ACC112 (cell line): ENCODE data around the gene FSTL4.

Experiments used
- H2AFZ ChIP-seq: fragments of 200-600 bp; sonication (generic); one replicate; pipeline ENCODE4 v1.6.0; 2017; ENCODE audit warnings: antibody characterized with exemption, low read length; ENCODE audit not compliant: unreplicated experiment
- H3K27ac ChIP-seq: fragments of 200-600 bp; sonication (generic); 2 replicates; pipeline ENCODE4 v1.5.1; 2014; ENCODE audit warnings: low read depth, mild to moderate bottlenecking, antibody characterized with exemption, low read length, moderate library complexity
- H3K27me3 ChIP-seq: fragments of 200-600 bp; sonication (generic); 2 replicates; pipeline ENCODE4 v1.6.1; 2014; ENCODE audit warnings: mild to moderate bottlenecking, antibody characterized with exemption, low read length, moderate library complexity, mixed read lengths; ENCODE audit not compliant: insufficient read depth
- H3K36me3 ChIP-seq: fragments of 200-600 bp; sonication (generic); 2 replicates; pipeline ENCODE4 v1.6.1; 2016; ENCODE audit warnings: mild to moderate bottlenecking, antibody characterized with exemption, low read length, moderate library complexity, mixed read lengths; ENCODE audit not compliant: insufficient read depth
- H3K4me1 ChIP-seq: fragments of 200-600 bp; sonication (generic); one replicate; pipeline ENCODE4 v1.6.1; 2016; ENCODE audit warnings: low read length, mixed read lengths; ENCODE audit not compliant: insufficient read depth, unreplicated experiment, control insufficient read depth
- H3K4me3 ChIP-seq: fragments of 200-600 bp; sonication (generic); 2 replicates; pipeline ENCODE4 v1.5.1; 2014; ENCODE audit warnings: mild to moderate bottlenecking, low read depth, low read length
- H3K79me2 ChIP-seq: fragments of 200-600 bp; sonication (generic); one replicate; pipeline ENCODE4 v1.6.0; 2016; ENCODE audit warnings: low read length; ENCODE audit not compliant: control insufficient read depth, unreplicated experiment, insufficient read depth

Gene FSTL4

GRCh38 chr5:133530270-133530669 lies 82.1 kb downstream of the FSTL4 start:
- Histone ChIP-seq H3K4me3 (no peak overlapping the region), H3K79me2 (no peaks in the 10 kb centered on the region), H3K36me3 (no peaks in the 10 kb centered on the region), H3K27ac (no peak overlapping the region), H2AFZ (no peak overlapping the region), H3K27me3 (peaks cover 18% of the 10 kb centered on the region), H3K4me1 (no peaks in the 10 kb centered on the region)

- Histone ChIP-seq H2AFZ (no peak overlapping the region), H3K4me3 (no peak overlapping the region), H3K4me1 (no peaks in the 10 kb centered on the region), H3K79me2 (no peaks in the 10 kb centered on the region), H3K36me3 (no peaks in the 10 kb centered on the region), H3K27me3 (peaks cover 17% of the 10 kb centered on the region; the same call in 1 of the 2 replicates), H3K27ac (no peak overlapping the region)
Measured at GRCh38 chr5:133528841-133529240, 83.5 kb downstream of the FSTL4 start.

- Histone ChIP-seq H3K79me2 (no peaks in the 10 kb centered on the region), H3K36me3 (no peaks in the 10 kb centered on the region), H3K4me3 (no peak overlapping the region), H3K4me1 (no peaks in the 10 kb centered on the region), H3K27ac (no peak overlapping the region), H3K27me3 (peaks cover 28% of the 10 kb centered on the region), H2AFZ (no peak overlapping the region)
Measured at GRCh38 chr5:133527311-133527710, 85.0 kb downstream of the FSTL4 start.

- peaks cover 35% of the 10 kb centered on the region for H3K27me3 ChIP-seq
- H3K4me1 ChIP-seq: no peaks in the 10 kb centered on the region
- H3K79me2 ChIP-seq: no peaks in the 10 kb centered on the region
- no peak overlapping the region for H3K4me3 ChIP-seq
- no peak overlapping the region for H2AFZ ChIP-seq
- no peaks in the 10 kb centered on the region for H3K36me3 ChIP-seq
- no peak overlapping the region for H3K27ac ChIP-seq
Measured at GRCh38 chr5:133526368-133526767, 86.0 kb downstream of the FSTL4 start.

GRCh38 chr5:133525126-133525525 lies 87.2 kb downstream of the FSTL4 start:
- H3K4me3 ChIP-seq: no peak overlapping the region
- no peaks in the 10 kb centered on the region for H3K79me2 ChIP-seq
- H3K36me3 ChIP-seq: no peaks in the 10 kb centered on the region
- no peak overlapping the region for H3K27ac ChIP-seq
- H2AFZ ChIP-seq: no peak overlapping the region
- no peaks in the 10 kb centered on the region for H3K4me1 ChIP-seq
- H3K27me3 ChIP-seq: peaks cover 43% of the 10 kb centered on the region

- peaks cover 48% of the 10 kb centered on the region for H3K27me3 ChIP-seq
- no peaks in the 10 kb centered on the region for H3K4me1 ChIP-seq
- no peak overlapping the region for H2AFZ ChIP-seq
- H3K36me3 ChIP-seq: no peaks in the 10 kb centered on the region
- no peak overlapping the region for H3K27ac ChIP-seq
- H3K4me3 ChIP-seq: no peak overlapping the region
- H3K79me2 ChIP-seq: no peaks in the 10 kb centered on the region
Measured at GRCh38 chr5:133524666-133525065, 87.7 kb downstream of the FSTL4 start.

- Histone ChIP-seq H3K79me2 (no peaks in the 10 kb centered on the region), H3K27me3 (peaks cover 49% of the 10 kb centered on the region), H3K27ac (no peak overlapping the region), H3K36me3 (no peaks in the 10 kb centered on the region), H2AFZ (no peak overlapping the region), H3K4me3 (no peak overlapping the region), H3K4me1 (no peaks in the 10 kb centered on the region)
Measured at GRCh38 chr5:133523961-133524586, 88.3 kb downstream of the FSTL4 start.

GRCh38 chr5:133523013-133523658 lies 89.2 kb downstream of the FSTL4 start:
- Histone ChIP-seq H3K4me1 (no peaks in the 10 kb centered on the region), H3K4me3 (no peak overlapping the region), H3K27me3 (peaks cover 49% of the 10 kb centered on the region), H2AFZ (no peak overlapping the region), H3K36me3 (no peaks in the 10 kb centered on the region), H3K27ac (no peak overlapping the region), H3K79me2 (no peaks in the 10 kb centered on the region)

- Histone ChIP-seq H3K79me2 (no peaks in the 10 kb centered on the region), H3K36me3 (no peaks in the 10 kb centered on the region)
Measured at GRCh38 chr5:133521801-133522200, 90.5 kb downstream of the FSTL4 start.

GRCh38 chr5:133520991-133521706 lies 91.2 kb downstream of the FSTL4 start:
- Histone ChIP-seq H3K4me3 (no peak overlapping the region), H3K36me3 (no peaks in the 10 kb centered on the region), H3K79me2 (no peaks in the 10 kb centered on the region), H2AFZ (no peak overlapping the region), H3K27me3 (peaks cover 52% of the 10 kb centered on the region), H3K4me1 (no peaks in the 10 kb centered on the region), H3K27ac (no peak overlapping the region)

More at GRCh38 chr5:133521801-133522200, 90.5 kb downstream of the FSTL4 start:
- Histone ChIP-seq H3K27me3 (peaks cover 53% of the 10 kb centered on the region), H2AFZ (no peak overlapping the region), H3K4me1 (no peaks in the 10 kb centered on the region), H3K4me3 (no peak overlapping the region), H3K27ac (no peak overlapping the region)

GRCh38 chr5:133520062-133520461 lies 92.3 kb downstream of the FSTL4 start:
- Histone ChIP-seq H2AFZ (no peak overlapping the region), H3K4me3 (no peak overlapping the region), H3K79me2 (no peaks in the 10 kb centered on the region), H3K36me3 (no peaks in the 10 kb centered on the region), H3K4me1 (no peaks in the 10 kb centered on the region), H3K27ac (no peak overlapping the region), H3K27me3 (peaks cover 44% of the 10 kb centered on the region)
